Measurements from ENCODE around the gene ARHGAP22.
"Not testable (repeated sequence)": the region's sequence is repeated elsewhere in the genome, so short reads cannot be mapped to it uniquely, and the experiment has no call there.

Gene ARHGAP22

GRCh38 chr10:48428896-48429295, 176.0 kb downstream of the ARHGAP22 start:
- DNase-seq (ENCODE audit: low read depth in 2 of 2) = no peak

DNA sequence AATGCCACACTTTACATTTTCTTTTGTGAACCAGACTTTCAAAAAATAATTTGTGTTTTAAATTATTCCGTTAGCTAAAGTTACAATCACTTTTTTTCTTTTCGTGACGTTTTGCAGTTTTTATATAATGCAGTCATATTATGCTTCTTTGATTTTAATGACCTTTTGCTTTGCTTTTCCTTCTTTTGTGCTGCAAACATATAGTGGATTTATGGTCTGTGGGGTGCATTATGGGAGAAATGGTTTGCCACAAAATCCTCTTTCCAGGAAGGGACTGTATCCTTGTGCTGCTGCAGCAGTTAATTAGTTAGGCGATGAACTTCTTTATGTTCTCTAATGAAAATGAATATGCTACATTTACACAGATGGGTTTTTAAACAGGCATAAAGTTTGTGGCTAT, 181.0 kb downstream of the ARHGAP22 start:
- no peak for DNase-seq (ENCODE audit: low read depth in 2 of 2)

GRCh38 chr10:48421862-48422261, 183.0 kb downstream of the ARHGAP22 start:
- DNase-seq (ENCODE audit: low read depth in 2 of 2) = not testable (repeated sequence)

- DNase-seq (ENCODE audit: low read depth in 2 of 2) = no peak
Observed at GRCh38 chr10:48419714-48420113, 185.2 kb downstream of the ARHGAP22 start.

DNA sequence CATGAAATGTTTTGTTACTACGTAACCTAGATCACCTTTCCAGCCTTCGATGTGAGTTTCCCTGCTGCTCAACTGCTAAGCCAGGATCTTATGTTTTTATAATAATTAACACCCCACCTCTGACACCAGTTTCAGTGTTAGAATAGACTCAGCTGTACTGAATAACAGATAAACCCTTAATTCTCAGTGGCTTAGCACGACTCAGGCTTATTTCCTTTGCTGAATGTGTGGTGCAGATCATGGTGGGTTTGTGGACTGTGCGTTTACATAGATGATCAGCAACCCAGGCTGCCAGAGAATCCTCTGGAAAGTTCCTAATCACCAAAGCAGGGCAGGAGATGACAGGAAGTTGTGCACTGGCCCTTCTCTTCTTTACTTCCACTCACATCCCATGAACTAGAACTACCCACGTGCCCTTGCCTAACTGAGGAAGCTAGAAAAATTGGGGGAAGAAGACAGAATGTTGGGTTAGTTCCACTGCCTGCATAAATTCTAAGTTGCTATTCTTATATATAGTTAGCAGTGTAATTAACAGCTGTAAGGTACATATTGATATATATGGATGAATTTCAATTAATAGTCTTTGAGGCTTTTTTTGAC, 186.6 kb downstream of the ARHGAP22 start:
- no peak for DNase-seq (ENCODE audit: low read depth in 2 of 2)

DNA sequence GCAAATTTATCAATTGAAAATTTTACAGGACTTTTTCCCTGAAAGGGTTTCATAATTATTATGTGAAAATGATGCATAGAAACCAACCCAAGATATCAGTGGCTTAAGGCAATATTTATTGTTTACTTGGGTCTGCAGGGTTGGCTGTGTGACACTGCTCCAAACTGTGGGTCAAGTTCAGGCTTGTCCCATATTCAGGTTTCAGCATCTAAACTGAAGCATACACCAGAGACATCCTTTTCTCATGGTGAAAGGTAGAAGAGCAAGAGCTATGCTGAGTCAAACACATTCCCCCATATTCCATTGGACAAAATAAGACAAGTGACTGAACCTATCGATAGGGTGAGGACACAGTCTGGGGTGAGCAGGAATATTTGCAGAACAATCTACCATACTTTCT, 187.5 kb downstream of the ARHGAP22 start:
- no peak for DNase-seq (ENCODE audit: low read depth in 2 of 2)

GRCh38 chr10:48416584-48417232, 188.2 kb downstream of the ARHGAP22 start:
- no peak for DNase-seq (ENCODE audit: low read depth in 2 of 2)

- DNase-seq (ENCODE audit: low read depth in 2 of 2) = no peak
Observed at GRCh38 chr10:48414778-48415177, 190.1 kb downstream of the ARHGAP22 start.

DNA sequence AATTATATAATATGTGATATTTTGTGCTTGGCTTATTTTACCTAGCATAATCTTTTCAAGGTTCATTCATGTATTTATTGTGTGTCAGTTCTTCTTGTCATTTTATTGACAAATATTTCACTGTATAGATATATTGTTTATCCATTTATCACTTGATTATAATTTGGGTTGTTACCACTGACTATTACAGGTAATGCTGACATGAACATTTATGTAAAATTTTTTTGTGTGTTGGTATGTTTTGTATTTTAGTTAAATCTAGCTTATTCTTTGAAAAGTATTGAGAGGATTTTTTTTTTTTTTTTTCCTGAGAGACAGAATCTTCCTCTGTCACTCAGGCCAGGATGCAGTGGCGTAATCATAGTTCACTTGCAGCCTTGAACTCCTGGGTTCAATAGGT, 190.7 kb downstream of the ARHGAP22 start:
- DNase-seq (ENCODE audit: low read depth in 2 of 2) = no peak

GRCh38 chr10:48412933-48413332, 191.9 kb downstream of the ARHGAP22 start:
- DNase-seq (ENCODE audit: low read depth in 2 of 2) = no peak

DNA sequence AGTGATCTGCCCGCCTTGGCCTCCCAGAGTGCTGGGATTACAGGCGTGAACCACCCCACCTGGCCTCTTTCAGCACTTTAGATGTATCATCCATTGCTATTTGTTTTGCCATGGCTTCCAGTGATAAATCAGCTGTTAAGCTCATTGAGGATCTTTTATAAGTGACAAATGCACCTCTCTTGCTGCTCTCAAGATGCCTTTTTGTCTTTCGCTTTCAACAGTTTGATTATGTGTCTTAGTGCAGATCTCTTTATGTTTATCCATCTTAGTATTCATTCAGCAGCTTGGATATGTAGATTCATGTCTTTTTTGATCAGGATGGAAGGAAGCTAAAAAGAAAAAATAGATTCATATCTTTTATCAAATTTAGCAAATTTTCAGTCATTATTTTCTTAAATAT, 192.8 kb downstream of the ARHGAP22 start:
- no peak for DNase-seq (ENCODE audit: low read depth in 2 of 2)

DNA sequence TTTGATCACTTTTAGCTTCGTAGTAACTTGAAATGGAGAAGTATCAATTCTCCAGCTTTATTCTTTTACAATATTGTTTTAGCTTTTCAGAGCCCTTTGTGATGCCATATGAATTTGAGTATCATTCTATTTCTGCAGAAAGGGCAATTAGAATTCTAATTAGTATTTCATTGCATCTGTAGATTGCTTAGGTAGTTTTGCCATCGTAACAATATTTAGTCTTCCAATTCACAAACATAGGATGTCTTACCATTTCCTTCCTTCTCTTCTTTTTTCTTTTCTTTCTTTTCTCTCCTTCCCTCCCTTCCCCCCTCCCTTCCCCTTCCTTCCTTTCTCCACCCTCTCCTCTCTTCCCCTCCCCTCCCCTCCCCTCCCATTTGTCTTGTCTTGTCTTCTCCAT, 193.4 kb downstream of the ARHGAP22 start:
- DNase-seq (ENCODE audit: low read depth in 2 of 2) = no peak

- DNase-seq (ENCODE audit: low read depth in 2 of 2) = no peak
Observed at GRCh38 chr10:48410503-48410902, 194.4 kb downstream of the ARHGAP22 start.

DNA sequence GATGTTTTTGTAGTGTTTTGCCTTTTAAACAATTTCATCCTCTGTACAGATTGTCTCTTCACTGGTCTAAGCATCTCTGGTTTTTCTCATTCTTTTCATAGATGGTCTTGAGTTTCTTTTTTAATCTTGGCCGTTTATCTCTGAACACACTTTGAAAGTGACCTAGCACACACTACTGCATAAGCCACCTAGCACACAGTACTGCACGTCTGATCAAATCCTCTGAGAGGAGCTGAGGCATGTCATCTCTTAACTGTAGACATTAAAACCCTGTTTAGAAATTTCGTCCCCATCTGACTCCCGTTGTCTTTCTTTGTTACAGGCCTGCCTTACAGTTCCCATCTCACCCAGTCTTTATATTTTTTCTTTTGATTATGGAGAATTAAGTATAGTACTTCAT, 198.2 kb downstream of the ARHGAP22 start:
- DNase-seq (ENCODE audit: low read depth in 2 of 2) = no peak

DNA sequence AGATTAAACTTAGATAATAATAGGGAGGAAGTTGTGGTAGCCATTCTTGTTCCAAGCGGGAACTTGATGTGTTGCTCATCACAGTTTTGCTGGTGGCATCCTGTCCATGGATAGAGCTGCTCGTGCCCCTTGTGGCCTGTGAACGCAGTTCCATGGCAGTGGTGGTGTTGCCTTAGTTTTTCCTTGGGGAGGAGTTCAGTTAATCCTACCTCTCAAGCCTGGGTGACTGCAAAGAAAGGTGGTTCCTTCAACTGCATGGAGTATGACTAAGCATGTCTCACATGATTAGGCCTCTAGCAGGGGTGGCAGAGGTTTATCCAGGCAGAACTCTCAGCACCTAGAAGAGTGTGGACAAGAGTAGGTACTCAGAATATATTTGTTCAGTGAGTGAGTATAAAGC, 198.7 kb downstream of the ARHGAP22 start:
- no peak for DNase-seq (ENCODE audit: low read depth in 2 of 2)

GRCh38 chr10:48404646-48405045, 200.2 kb downstream of the ARHGAP22 start:
- DNase-seq (ENCODE audit: low read depth in 2 of 2) = no peak

- DNase-seq (ENCODE audit: low read depth in 2 of 2) = no peak
Observed at GRCh38 chr10:48400850-48401220, 204.0 kb downstream of the ARHGAP22 start.

- no peak for DNase-seq (ENCODE audit: low read depth in 2 of 2)
Observed at GRCh38 chr10:48400129-48400849, 204.6 kb downstream of the ARHGAP22 start.

- no peak for DNase-seq (ENCODE audit: low read depth in 2 of 2)
Observed at GRCh38 chr10:48399551-48399950, 205.3 kb downstream of the ARHGAP22 start.

DNA sequence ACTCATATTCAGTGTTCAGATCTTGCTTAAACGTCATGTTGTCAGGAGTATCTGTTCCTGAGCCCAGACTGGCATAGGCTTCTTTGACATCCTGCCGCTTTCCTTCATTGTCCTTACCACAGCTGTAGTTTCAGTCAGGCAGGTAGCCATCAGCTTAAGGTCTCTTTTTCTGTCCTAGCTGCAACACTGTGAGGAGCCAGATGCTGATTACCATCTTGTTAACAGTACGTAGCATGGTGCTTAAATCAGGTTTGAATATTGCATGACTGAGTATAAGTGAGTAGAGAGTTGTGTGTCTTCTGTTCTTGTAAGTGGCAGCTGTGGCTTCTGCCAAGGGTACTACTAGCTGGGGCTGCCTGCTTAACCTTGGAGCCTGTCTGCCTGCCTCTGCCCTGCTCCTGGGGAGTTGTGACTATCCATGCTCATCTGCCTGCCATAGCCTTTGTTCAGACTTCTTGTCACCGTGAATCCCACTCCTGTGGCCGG, 205.8 kb downstream of the ARHGAP22 start:
- DNase-seq (ENCODE audit: low read depth in 2 of 2) = no peak

- DNase-seq (ENCODE audit: low read depth in 2 of 2) = no peak
Observed at GRCh38 chr10:48398261-48398660, 206.6 kb downstream of the ARHGAP22 start.

Data from fibroblast of skin of left quadriceps (primary cell).